HepG2 (cell line): ENCODE data around the gene APOA1. TPM values are rescaled to one million over a fixed set of nuclear protein-coding genes. Genes with fewer than 3 reads are reported as not detected.

ENCODE experiments used
- ESRRA ChIP-seq: sonication (generic); formaldehyde crosslinking; IDR thresholded peaks from 2 replicates; pipeline ENCODE4 v1.5.1; 2020; ENCODE audit warnings: mild to moderate bottlenecking, low read depth, missing genetic modification reagents
- FOSL1 ChIP-seq: sonication (generic); formaldehyde crosslinking; IDR thresholded peaks from 2 replicates; pipeline ENCODE4 v1.9.0; 2021; ENCODE audit warnings: missing genetic modification reagents, borderline replicate concordance
- KDM1A ChIP-seq: IDR thresholded peaks from 2 replicates; pipeline ENCODE4 v1.6.1; 2016; ENCODE audit warnings: missing compliant biosample characterization
- KDM4B ChIP-seq: sonication (generic); formaldehyde crosslinking; IDR thresholded peaks from 2 replicates; pipeline ENCODE4 v1.4.0; 2020; ENCODE audit warnings: missing genetic modification reagents
- MAF1 ChIP-seq: sonication (generic); formaldehyde crosslinking; IDR thresholded peaks from 2 replicates; pipeline ENCODE4 v1.5.0; 2020; ENCODE audit warnings: missing genetic modification reagents, borderline replicate concordance
- MEF2D ChIP-seq: sonication (generic); formaldehyde crosslinking; IDR thresholded peaks from 2 replicates; pipeline ENCODE4 v1.5.1; 2020; ENCODE audit warnings: mild to moderate bottlenecking, missing genetic modification reagents
- MTF1 ChIP-seq: sonication (generic); formaldehyde crosslinking; IDR thresholded peaks from 2 replicates; pipeline ENCODE4 v1.5.0; 2020; ENCODE audit warnings: missing genetic modification reagents
- NCOA5 ChIP-seq: sonication (generic); formaldehyde crosslinking; IDR thresholded peaks from 2 replicates; pipeline ENCODE4 v1.4.0; 2020; ENCODE audit warnings: missing genetic modification reagents
- NR2F6 ChIP-seq, 2 experiments: IDR thresholded peaks; 2 replicates each; pipeline ENCODE4 v1.6.1; 2016; ENCODE audit warnings: antibody characterized with exemption in 1 of 2, mild to moderate bottlenecking in 1 of 2
- RBAK ChIP-seq: sonication (generic); formaldehyde crosslinking; IDR thresholded peaks from 2 replicates; pipeline ENCODE4 v1.5.1; 2020; ENCODE audit warnings: mild to moderate bottlenecking, missing genetic modification reagents
- RELA ChIP-seq: sonication (generic); formaldehyde crosslinking; IDR thresholded peaks from 2 replicates; pipeline ENCODE4 v1.4.0; 2020; ENCODE audit warnings: missing genetic modification reagents
- TCF12 ChIP-seq, 2 experiments: fragments of 450-650 bp in 1 of 2; sonication (generic) in 1 of 2; formaldehyde crosslinking in 1 of 2; IDR thresholded peaks; 2 replicates each; pipeline versions ENCODE4 v1.6.1 to v1.8.0; 2017 to 2022; ENCODE audit warnings: antibody characterized with exemption in 1 of 2, mild to moderate bottlenecking in 1 of 2, missing genetic modification reagents in 1 of 2, moderate library complexity in 1 of 2
- TCF7L2 ChIP-seq: IDR thresholded peaks from 2 replicates; pipeline ENCODE4 v1.6.1; 2011; ENCODE audit warnings: mild to moderate bottlenecking, low read depth, low read length, moderate library complexity
- TOPORS ChIP-seq: sonication (generic); formaldehyde crosslinking; IDR thresholded peaks from 2 replicates; pipeline ENCODE4 v1.8.0; 2023; ENCODE audit warnings: mild to moderate bottlenecking, missing genetic modification reagents
- ZBTB39 ChIP-seq: sonication (generic); formaldehyde crosslinking; IDR thresholded peaks from 2 replicates; pipeline ENCODE4 v1.5.0; 2020; ENCODE audit warnings: missing genetic modification reagents
- ZNF3 ChIP-seq: IDR thresholded peaks from 2 replicates; pipeline ENCODE4 v1.7.0; 2017; ENCODE audit warnings: inconsistent platforms
- ZNF552 ChIP-seq: sonication (generic); formaldehyde crosslinking; IDR thresholded peaks from 2 replicates; pipeline ENCODE4 v1.9.0; 2022; ENCODE audit warnings: missing genetic modification reagents, mild to moderate bottlenecking, borderline replicate concordance
- ZNF605 ChIP-seq: sonication (generic); formaldehyde crosslinking; IDR thresholded peaks from 2 replicates; pipeline ENCODE4 v1.8.0; 2022; ENCODE audit warnings: mild to moderate bottlenecking, missing genetic modification reagents
- polyA plus RNA-seq, 8 experiments: library from polyadenylated mRNA; depleted of rRNA in 3 of 8; stranded (reverse) in 7 of 8; unstranded in 1 of 8; fragments of >200 nt; fragmentation: Illumina TruSeq in 4 of 8; extraction: Trizol in 4 of 8; gene quantifications; 2 replicates each; pipeline versions ENCODE4 v1.2.1 to v1.2.3, GENCODE V29; 2011 to 2016; ENCODE audit warnings: low read depth in 4 of 8, missing spikeins in 1 of 8, mixed read lengths in 1 of 8; ENCODE audit not compliant: insufficient read depth in 1 of 8
- total RNA-seq, 5 experiments: library from RNA; depleted of rRNA; stranded (reverse); fragments of >200 nt; fragmentation: Illumina TruSeq; extraction: Trizol; gene quantifications; 2 replicates each; pipeline ENCODE4 v1.2.3, GENCODE V29; 2016; ENCODE audit warnings: low read depth in 1 of 5
- TF ChIP-seq, protein P1 (sequence below), 2 experiments: sonication (generic) in 1 of 2; formaldehyde crosslinking in 1 of 2; IDR thresholded peaks; 2 replicates each; pipeline versions ENCODE4 v1.4.0 to v1.6.1; 2016 to 2020; ENCODE audit warnings: borderline replicate concordance in 1 of 2, low read depth in 1 of 2, mild to moderate bottlenecking in 1 of 2, missing genetic modification reagents in 1 of 2
- TF ChIP-seq, protein P2 (sequence below): sonication (generic); formaldehyde crosslinking; conservative IDR thresholded peaks from 2 replicates; pipeline ENCODE4 v1.4.0; 2020; ENCODE audit warnings: mild to moderate bottlenecking, missing genetic modification reagents, moderate library complexity

APOA1 gene
- total and polyA plus RNA-seq, 2 of the 13 experiments (the other 11 are each of a cell fraction or from before 2014, with no cell fraction given), result 1,973 to 5,485 TPM

GRCh38 chr11:116813781-116814471, 23.5 kb downstream of the APOA1 start (continued):
- TF ChIP-seq NCOA5 (CRISPR knock-in tag), result no peak
- TF ChIP-seq TCF7L2, result no peak
- TF ChIP-seq ZNF3, result no peak
- no peak for TF ChIP-seq TOPORS (CRISPR knock-in tag)
- no peak for TF ChIP-seq RBAK (CRISPR knock-in tag)
- TF ChIP-seq ZNF552 (CRISPR knock-in tag), result no peak
- no peak for TF ChIP-seq FOSL1 (CRISPR knock-in tag)
- 0 out of 2 replicates have a peak, but pooled peaks have one; percentile 47 for TF ChIP-seq ESRRA (CRISPR knock-in tag)
- no peak for TF ChIP-seq MEF2D (CRISPR knock-in tag)
- TF ChIP-seq KDM4B (CRISPR knock-in tag), result no peak
- no peak for TF ChIP-seq ZBTB39
- TF ChIP-seq NR2F6 (IDR thresholded peaks at IDR 0.05), result peak; percentile 77
- peak; percentile 78 for TF ChIP-seq NR2F6 (CRISPR knock-in tag; IDR thresholded peaks at IDR 0.05)
- TF ChIP-seq MAF1 (CRISPR knock-in tag), result no peak
- TF ChIP-seq RELA (CRISPR knock-in tag), result no peak
- TF ChIP-seq ZNF605, result peak; percentile 73; the same call in 1 of the 2 replicates
- no peak for TF ChIP-seq TCF12 (IDR thresholded peaks at IDR 0.05)
- no peak for TF ChIP-seq TCF12 (CRISPR knock-in tag; IDR thresholded peaks at IDR 0.05)
- TF ChIP-seq, protein P1, sequence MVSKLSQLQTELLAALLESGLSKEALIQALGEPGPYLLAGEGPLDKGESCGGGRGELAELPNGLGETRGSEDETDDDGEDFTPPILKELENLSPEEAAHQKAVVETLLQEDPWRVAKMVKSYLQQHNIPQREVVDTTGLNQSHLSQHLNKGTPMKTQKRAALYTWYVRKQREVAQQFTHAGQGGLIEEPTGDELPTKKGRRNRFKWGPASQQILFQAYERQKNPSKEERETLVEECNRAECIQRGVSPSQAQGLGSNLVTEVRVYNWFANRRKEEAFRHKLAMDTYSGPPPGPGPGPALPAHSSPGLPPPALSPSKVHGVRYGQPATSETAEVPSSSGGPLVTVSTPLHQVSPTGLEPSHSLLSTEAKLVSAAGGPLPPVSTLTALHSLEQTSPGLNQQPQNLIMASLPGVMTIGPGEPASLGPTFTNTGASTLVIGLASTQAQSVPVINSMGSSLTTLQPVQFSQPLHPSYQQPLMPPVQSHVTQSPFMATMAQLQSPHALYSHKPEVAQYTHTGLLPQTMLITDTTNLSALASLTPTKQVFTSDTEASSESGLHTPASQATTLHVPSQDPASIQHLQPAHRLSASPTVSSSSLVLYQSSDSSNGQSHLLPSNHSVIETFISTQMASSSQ (IDR thresholded peaks at IDR 0.05; ENCODE audit: low read depth), result no peak
- TF ChIP-seq, protein P1 (CRISPR knock-in tag; IDR thresholded peaks at IDR 0.05; ENCODE audit: borderline replicate concordance), result no peak
- TF ChIP-seq MTF1 (CRISPR knock-in tag), result no peak
- no peak for TF ChIP-seq KDM1A (CRISPR knock-in tag)
- TF ChIP-seq, protein P2, sequence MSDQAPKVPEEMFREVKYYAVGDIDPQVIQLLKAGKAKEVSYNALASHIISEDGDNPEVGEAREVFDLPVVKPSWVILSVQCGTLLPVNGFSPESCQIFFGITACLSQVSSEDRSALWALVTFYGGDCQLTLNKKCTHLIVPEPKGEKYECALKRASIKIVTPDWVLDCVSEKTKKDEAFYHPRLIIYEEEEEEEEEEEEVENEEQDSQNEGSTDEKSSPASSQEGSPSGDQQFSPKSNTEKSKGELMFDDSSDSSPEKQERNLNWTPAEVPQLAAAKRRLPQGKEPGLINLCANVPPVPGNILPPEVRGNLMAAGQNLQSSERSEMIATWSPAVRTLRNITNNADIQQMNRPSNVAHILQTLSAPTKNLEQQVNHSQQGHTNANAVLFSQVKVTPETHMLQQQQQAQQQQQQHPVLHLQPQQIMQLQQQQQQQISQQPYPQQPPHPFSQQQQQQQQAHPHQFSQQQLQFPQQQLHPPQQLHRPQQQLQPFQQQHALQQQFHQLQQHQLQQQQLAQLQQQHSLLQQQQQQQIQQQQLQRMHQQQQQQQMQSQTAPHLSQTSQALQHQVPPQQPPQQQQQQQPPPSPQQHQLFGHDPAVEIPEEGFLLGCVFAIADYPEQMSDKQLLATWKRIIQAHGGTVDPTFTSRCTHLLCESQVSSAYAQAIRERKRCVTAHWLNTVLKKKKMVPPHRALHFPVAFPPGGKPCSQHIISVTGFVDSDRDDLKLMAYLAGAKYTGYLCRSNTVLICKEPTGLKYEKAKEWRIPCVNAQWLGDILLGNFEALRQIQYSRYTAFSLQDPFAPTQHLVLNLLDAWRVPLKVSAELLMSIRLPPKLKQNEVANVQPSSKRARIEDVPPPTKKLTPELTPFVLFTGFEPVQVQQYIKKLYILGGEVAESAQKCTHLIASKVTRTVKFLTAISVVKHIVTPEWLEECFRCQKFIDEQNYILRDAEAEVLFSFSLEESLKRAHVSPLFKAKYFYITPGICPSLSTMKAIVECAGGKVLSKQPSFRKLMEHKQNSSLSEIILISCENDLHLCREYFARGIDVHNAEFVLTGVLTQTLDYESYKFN (CRISPR knock-in tag), result peak; percentile 37; the same call in 1 of the 2 replicates
